GM19238 (cell line): ENCODE results near the gene NDRG3.
"Not testable (repeated sequence)": the region's sequence is repeated elsewhere in the genome, so short reads cannot be mapped to it uniquely, and the experiment has no call there.

Experiments
- DNase-seq: peaks from one replicate; pipeline ENCODE4 v3.0.0; 2011; ENCODE audit warnings: low spot score; ENCODE audit not compliant: insufficient read length

Gene NDRG3

GRCh38 chr20:36645353-36645752 lies 100.5 kb downstream of the NDRG3 start:
- no peak for DNase-seq

- no peak for DNase-seq
Measured at GRCh38 chr20:36644706-36645095, 101.2 kb downstream of the NDRG3 start.

GRCh38 chr20:36644032-36644705 lies 101.7 kb downstream of the NDRG3 start:
- DNase-seq: no peak

- no peak for DNase-seq
Measured at GRCh38 chr20:36642136-36642535, 103.8 kb downstream of the NDRG3 start.

GRCh38 chr20:36641506-36641843 lies 104.4 kb downstream of the NDRG3 start:
- no peak for DNase-seq

DNA sequence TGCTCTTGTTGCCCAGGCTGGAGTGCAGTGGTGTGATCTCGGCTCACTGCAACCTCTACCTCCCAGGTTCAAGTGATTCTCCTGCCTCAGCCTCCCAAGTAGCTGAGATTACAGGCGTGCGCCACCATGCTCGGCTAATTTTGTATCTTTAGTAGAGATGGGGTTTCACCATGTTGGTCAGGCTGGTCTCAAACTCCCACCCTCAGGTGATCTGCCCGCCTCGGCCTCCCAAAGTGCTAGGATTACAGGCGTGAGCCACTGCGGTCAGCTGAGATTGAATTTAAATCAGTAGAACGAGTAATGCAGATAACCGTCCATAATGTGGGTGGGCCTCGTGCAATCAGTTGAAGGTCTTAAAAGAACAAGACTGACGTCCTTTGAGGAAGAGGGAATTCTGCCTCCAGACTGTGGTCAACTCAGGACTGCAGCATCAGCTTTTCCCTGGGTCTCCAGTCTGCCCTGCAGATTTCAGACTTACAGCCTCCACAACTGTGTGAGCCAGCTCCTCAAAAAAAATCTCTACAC lies 107.0 kb downstream of the NDRG3 start:
- not testable (repeated sequence) for DNase-seq

GRCh38 chr20:36634342-36634741 lies 111.5 kb downstream of the NDRG3 start:
- no peak for DNase-seq

DNA sequence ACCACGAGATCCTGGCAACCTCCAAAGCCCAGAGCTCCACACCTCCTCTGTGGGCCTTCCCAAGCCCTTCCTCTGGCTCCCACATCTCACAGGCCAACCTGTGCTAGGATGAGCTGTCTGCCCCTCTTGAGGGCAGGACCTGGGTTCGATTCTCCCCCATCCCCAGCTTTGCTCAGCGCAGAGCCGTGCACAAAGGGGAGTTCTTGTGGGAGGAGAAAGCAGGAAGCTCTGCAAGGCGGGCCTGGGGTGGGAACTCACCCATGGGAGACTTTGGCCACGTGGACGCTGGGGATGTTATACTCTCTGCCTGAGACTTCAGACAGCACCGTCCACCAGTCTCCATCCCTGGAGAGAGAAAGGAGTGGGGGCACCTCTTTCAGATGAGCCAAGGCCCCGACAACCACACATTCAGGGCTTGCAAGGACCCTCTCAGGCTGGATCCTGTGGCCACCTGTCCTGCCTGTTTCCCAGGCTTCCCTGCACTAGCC lies 112.6 kb downstream of the NDRG3 start:
- no peak for DNase-seq

DNA sequence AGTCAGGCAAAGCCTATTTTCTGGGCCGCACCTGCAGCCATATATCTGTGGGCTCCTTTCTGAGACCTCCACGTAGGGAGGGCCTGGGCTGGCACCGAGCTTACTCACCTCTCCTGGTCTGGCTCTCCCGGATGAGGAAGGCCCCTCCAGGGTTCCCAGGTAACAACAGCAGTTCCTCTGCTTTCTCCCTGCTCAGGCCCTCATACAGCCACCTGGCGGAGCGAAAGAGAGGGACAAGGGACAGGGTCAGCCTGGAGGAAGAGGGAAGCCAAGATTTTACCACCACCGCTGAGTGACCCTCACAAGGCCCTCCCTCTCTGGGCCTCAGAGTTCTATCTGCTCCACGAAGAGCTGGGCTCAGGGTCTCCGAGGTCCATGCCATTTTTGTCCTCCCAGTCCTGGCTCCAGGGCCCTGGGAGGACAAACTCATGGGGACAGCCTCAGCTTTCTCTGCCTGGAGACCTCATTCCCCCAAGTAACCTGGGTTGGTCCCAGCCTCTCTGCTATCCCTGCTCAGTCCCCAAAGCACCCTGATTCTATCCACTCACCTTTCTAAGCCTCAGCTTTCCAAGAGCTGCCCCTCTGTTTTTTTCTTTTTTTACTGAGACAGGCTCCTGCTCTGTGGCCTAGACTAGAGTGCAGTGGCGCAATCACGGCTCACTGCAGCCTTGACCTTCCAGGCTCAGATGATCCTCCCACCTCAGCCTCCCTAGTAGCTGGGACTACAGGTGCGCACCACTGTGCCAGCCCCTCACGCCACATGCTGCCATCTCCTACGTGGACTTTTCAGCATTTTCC lies 113.2 kb downstream of the NDRG3 start:
- no peak for DNase-seq

DNA sequence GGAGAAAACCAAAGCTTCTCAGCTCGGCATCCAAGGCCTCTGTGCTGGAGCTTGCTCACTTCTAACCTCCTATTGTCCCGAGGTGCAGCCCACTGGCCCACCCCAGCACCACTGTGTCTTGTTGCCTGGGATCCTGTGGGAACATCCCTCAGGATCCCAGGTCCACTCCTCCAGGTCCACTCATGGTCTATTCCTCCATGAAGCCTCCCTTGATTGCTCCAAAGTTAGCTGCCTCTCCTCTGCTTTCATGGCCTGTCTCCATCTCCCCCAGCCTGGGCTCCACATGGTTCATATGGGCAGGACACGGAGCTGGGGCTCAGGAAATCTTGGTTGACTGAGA lies 113.8 kb downstream of the NDRG3 start:
- no peak for DNase-seq

- DNase-seq: no peak
Measured at GRCh38 chr20:36631646-36632045, 114.2 kb downstream of the NDRG3 start.

DNA sequence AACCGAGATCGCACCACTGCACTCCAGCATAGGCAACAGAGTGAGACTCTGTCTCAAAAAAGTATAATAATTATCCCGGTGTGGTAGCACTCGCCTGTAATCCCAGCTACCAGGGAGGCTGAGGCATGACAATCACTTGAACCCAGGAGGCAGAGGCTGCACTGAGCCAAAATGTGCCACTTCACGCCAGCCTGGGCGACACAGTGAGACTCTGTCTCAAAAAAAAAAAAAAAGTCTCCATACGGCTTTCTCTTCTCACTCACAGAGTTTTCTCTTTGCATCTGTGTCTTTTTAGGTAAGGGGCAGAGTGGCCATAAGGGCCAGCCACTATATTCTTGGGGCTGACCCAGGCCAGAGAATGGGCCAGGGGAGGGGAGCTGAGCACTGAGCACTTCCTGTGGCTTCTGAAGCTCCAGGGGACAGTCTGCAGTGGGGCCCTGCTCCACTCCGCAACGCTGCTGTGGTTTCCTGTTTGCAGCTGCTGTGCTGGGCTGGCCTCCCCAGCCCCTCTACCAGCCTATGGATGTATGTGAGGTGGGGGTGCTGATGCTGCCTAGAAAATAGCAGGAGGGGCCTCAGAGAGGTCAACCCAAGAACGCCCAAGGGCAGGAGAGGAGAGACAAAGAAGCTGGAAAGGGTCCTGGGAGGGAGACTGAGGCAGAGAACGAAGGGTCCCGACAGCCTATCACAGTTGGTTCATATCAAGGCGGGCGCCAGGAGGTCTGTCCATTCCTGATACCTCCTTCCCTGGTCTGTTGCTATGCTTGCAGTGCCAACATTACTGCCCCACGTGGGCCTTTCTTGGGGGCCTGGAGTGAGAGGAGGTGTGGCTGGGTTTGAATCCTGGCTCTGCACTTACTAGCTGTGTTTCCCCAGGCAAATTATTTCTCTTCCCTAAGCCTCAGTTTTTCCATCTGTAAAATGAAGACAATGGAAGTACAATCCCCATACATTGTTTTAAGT lies 115.9 kb downstream of the NDRG3 start:
- peak; percentile 37 for DNase-seq

DNA sequence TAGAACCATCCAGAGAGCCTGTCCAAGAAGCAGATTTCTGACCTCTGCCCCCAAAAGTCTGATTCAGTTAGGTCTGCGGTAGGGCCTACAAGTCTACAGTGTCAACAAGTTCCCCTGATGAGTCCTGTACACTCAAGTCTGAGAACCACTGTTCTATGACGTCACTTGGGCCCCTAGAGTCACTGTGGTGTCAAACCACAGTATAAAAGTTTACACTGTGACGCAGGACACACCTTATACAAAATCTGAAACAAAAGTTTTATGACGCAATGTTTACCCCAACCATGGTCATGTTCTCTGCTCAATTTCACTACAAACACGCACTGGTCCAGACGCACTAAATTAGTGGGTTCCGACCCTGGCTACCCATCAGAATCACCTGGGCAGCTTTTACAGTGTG lies 117.8 kb downstream of the NDRG3 start:
- no peak for DNase-seq

- DNase-seq: no peak
Measured at GRCh38 chr20:36624944-36625324, 121.0 kb downstream of the NDRG3 start.

DNA sequence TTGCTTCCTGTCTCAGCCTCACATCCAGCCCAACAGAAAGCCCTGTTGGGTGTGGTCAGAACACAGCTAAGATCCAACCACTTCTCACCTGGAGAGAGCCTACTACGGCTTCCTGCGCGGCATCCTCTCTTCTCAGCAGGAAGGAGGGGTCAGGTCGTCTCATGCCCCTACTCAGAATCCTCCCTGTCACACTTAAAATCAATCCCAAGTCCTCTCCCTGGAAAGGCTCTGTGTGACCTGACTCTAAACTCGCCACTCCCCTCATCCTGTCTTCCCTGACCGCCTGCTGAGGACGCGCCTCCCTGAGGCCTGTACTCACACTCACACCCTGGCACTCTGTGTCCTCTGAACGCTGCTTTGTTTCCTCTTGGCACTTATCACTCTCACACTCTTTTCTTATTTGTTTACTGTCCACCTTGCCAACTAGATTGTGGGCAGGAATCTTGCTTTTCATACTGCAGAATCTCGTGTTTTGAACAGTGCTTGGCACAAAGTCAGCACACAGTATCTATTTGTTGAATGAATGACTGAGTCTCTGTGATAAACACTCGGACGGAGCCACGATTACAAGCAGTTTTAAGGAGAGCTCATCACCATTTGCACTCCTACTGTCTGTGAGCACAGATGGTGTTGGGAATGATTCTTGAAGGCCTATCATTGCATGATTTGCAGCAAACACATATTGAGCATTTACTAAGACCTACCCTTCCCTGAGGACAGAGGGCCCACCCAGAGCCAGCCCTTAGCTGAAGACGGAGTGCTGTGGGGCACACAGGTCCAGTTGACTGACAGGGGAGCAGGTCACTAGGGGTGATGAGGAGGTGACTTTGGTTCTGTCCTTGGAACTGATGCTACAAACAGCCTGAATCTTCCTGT lies 121.6 kb downstream of the NDRG3 start:
- DNase-seq: no peak

GRCh38 chr20:36623444-36623843 lies 122.4 kb downstream of the NDRG3 start:
- DNase-seq: no peak

GRCh38 chr20:36620917-36621316 lies 125.0 kb downstream of the NDRG3 start:
- no peak for DNase-seq

- no peak for DNase-seq
Measured at GRCh38 chr20:36614781-36615557, 130.9 kb downstream of the NDRG3 start.

- DNase-seq: no peak
Measured at GRCh38 chr20:36613974-36614373, 131.9 kb downstream of the NDRG3 start.

- DNase-seq: no peak
Measured at GRCh38 chr20:36611625-36612024, 134.3 kb downstream of the NDRG3 start.
